ENCODE data around the gene SDK1.
"Not testable (repeated sequence)": the region's sequence is repeated elsewhere in the genome, so short reads cannot be mapped to it uniquely, and the experiment has no call there.

The SDK1 gene

DNA sequence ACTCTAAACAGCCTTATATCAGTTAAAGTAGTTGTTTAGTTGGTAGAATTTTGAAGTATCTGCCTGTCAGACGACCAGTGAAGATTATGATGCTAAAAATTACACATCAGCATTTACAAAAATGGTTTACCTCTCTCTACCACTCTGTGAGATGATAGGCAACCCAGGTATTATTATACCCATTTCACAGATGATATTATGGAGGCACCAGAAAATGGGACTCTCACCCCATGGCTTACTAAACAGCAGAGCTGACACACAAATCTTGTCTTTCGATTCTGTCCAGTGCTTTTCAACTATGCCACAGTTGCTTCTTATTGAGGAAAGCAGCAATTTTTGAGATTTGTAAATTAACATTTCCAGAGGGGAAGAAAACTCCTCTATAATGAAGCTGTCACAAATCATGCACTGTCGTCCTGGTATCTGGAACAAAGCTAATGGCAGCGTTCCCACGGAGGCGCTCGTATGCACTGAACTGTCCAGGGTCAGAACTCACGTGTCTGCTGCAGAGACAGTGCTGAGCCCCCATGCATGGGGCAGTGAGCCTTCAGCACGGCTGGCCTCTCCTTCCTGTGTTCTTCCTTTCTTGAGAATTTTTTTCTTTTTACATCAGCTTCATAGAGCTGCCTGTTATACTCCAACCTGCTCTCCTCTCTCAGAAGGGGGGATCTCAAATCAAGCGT lies 381.1 kb downstream of the SDK1 start:
- DNase-seq: no peak

GRCh38 chr7:3683546-3684539 lies 382.8 kb downstream of the SDK1 start:
- no peak for DNase-seq

DNA sequence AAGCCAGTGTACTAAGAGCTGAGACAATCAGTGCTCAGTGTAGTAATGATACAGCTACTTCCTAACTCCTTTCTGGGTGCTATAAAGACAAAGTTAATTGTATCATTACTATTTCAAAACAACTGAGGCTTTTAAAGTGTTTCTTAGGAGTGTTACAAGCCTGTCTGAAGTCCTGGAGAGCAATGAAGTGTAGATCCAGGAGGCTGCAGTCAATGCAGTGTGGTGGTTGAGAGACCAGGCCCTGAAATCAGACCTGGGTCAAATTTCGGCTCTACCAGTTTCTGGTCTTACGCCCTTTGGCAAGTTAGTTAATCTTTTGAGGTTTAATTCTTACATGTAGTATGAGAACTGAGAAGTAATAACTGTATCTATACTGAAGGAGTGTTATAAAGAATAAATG lies 387.0 kb downstream of the SDK1 start:
- no peak for DNase-seq

DNA sequence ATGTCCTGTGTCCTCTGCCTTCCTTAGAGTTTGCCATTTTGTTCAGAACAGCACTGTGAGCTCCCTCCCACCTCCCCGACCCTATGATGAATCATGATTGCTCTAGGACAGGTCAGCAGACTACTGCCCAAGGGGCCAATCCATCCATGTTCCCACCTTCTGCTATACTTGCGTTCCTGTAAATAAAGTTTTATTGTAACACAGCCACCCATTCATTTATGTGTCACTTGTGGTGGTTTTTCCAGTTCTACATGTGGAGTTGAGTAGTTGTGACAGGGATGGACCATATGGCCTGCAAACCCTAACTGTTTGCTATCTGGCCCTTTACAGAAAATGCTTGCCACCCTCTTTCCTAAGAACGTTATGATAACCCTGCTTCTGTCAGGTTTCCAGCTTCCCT lies 387.8 kb downstream of the SDK1 start:
- no peak for DNase-seq

DNA sequence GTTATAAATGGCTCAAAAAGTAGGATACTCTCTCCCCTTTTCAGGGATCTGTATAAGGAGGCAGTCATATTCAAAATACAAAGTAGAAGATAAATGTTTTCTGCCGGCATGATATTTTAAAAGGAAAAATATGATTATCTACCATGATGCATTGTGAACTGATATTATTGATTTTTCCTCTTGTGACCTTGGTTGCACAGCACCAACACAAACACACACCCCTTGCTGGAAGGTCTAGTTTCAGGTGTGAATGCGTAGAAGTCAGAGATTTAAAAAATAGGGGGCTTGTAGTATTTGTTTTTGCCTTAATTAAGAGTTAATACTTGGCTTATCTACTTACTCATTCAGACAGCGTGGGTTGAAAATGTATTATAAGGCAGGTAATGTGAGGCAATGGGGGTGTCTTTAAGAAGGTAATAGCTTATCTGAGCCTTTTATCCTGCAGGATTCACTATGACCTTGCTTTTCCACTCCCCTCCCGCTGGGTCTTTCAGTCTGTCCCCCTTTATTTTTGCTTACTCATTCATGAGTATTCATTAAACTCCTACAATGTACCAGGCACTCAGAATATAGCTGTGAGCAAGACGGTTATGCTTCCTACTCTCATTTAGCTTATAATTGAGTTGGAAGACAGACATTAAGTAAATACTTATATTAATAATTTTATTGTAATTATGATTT lies 390.6 kb downstream of the SDK1 start:
- DNase-seq: no peak

DNA sequence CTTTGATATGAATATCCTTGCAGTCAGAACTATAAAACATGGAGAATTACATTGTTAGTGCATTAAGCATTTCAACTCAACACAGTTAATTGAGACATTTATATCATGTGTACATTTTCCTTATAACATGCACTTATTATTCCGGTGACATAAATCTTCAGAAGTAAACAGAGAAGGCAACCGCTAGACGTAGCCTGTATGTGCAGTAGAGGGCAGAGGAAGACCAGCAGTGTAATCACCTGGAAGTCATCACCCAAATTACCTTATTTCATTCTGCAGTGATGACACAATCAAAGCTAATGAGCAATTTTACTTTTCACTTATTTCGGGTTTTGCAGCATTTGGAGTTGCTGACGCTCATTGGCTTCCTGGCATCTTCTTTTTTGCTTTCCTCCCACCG lies 394.6 kb downstream of the SDK1 start:
- no peak for DNase-seq

DNA sequence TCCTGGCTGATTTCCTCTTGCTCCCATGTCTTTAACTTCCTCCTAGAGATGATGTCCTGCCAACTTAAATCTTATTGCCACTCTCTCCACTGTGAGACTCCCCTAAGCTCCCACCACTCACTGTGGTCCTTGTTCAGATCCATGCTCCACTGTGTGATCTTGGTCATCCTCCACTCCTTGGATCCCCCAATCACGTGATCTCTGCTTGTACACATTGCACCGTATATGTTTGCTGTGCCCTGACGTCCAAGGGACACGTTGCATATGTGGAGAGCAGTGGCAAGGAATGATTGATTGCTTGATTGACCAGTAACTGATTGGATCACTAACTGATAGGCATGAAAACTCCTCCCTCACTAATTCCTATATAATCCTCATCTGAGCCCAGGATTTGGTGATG lies 395.1 kb downstream of the SDK1 start:
- no peak for DNase-seq

- DNase-seq: no peak
Measured at GRCh38 chr7:3697472-3697871, 396.4 kb downstream of the SDK1 start.

DNA sequence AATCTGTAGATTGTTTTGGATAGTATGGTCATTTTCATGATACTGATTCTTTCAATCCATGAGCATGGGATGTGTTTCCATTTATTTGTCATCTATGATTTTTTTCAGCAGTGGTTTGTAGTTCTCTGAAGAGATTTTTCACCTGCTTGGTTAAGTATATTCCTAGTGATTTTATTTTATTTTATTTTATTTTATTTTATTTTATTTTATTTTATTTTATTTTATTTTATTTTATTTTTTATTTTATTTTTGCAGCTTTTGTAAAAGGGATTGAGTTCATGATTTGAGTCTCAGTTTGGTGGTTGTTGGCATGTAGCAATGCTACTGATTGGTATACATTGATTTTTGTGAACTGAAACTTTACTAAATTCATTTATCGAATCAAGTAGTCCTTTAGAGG lies 404.2 kb downstream of the SDK1 start:
- DNase-seq: no peak

- not testable (repeated sequence) for DNase-seq
Measured at GRCh38 chr7:3706091-3706490, 405.0 kb downstream of the SDK1 start.

DNA sequence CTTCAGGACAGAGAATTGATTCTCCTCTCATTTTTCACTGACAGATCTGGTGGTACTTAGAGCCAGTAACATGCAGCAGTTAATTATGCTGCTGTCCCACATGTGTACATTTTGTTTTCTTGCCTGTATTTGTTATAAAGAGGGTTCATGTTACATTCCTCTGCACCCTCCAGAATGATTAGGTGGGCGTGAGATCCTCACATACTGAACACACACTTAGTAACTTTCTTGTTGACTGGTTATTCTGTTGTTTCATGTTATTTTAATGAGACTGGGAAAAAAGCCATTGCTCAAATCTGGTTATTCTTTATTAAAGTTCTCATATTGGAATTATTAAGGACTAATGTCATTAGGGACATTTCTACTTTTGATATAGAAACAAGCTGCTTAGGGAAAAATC lies 409.1 kb downstream of the SDK1 start:
- DNase-seq: no peak

DNA sequence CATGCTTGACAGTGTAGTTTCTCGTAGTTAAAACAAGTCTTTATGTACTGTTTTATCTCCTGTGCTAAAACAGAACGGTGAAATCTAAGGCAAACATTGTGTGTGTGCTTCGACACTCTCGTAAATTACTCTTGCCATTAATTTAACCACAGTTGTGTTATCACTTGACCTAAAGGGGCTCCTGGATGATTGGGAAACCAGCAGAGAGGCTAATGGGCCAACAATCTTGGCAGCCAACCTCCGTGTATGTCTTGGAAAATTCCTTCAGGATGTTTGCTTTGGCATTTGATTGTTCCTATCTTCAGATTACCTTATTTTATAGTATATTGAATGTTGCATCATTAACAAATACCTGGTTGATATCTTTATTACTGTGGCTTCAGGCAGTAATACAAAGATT lies 409.5 kb downstream of the SDK1 start:
- no peak for DNase-seq

DNA sequence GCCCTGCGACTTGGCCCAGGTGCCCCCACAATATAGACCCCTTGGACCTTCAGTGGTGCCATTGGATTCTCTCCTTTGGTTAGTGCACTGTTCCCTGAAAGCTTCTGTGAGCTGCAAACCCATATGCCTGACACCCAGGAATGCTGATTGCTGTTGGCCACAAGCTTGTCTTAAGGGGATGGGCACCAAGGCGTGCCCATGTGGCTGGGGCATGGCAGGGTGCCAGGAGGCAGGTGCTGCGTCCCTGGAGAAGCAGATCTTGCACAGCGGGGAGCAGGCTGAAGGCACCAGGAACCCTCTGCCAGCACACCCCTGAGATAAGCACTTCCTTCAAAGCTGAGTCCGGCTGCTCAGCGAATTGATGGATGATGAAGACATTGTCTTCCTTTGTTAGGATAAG lies 411.8 kb downstream of the SDK1 start:
- DNase-seq: no peak

GRCh38 chr7:3721422-3721821 lies 420.4 kb downstream of the SDK1 start:
- no peak for DNase-seq

DNA sequence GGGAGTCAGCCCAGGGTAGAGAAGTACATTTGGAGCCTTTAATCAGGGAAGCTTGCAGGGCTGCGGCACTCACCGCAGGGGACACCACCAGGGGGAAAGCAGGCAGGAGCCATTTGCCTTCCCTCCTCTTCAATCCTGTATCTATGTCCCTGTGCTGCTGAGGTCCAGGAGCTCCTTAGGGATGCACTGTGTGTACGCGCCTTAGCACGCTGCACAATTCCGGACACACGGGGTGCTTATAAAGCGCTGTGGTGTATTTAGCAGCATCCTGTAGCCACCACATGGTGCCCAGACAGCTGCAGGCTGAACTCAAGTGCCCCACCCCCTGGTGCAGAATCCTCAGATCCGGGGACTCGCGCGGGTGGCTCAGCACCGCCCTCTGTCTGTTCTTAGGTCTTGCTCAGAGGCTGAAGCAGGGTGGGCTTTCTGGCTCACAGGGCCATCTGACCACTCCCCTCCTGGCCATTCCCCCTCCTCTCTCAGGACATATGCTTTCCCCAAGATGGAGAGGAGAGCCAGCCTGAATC lies 421.4 kb downstream of the SDK1 start:
- no peak for DNase-seq

- no peak for DNase-seq
Measured at GRCh38 chr7:3725155-3726059, 424.4 kb downstream of the SDK1 start.

- no peak for DNase-seq
Measured at GRCh38 chr7:3730276-3730675, 429.2 kb downstream of the SDK1 start.

DNA sequence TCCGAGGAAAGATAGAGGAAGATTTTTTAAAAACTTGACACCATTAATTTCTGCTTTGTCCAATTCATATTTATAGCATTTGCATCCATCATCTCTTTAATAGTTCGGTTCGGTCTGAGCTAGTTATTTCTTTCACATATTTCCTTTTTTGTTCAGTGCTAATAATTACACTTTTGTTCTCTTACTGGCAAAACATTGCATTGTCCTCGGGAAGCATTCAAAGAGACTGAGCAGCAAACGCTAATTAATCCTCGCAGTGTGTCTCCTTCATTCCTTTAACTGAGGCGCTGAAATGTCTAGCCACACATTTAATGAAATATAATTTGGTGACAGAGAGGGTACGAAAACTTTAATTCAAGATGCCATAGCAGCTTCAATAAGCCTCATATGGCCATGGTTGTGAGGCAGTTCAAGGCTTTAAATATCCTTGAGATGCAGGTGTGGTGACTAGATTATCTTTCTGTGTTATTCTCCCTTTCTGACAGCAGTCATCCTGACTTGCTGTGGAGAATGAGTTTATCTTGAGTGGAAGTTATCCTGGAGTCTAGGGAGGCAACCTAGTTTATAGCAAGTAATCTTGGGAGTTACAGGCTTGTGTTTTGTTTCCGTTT lies 431.4 kb downstream of the SDK1 start:
- DNase-seq: no peak

GRCh38 chr7:3733541-3734140 lies 432.6 kb downstream of the SDK1 start:
- no peak for DNase-seq

GRCh38 chr7:3738964-3739363 lies 437.9 kb downstream of the SDK1 start:
- DNase-seq: no peak

DNA sequence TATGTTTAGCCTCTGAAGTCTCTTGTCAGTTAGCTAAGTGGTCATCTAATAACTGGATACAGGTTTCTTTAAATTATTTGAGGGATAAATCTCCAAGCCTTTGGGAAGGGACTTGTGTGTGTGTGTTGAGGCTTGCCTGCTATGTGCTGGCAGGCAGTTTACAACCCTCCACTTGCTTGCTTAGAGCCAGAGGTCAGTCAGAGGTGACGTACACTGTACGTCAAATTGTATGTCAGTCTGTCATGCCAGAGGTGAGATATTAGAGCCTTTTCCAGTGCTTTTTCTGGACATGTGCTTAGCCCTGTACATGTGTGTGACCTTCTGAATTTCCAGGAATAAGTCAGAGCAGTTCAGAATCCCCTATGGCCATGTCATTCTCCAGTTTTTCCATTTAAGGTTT lies 438.9 kb downstream of the SDK1 start:
- DNase-seq: no peak

All from NCI-H774 (cell line).